ENCODE measurements around the gene VWF.

DNA sequence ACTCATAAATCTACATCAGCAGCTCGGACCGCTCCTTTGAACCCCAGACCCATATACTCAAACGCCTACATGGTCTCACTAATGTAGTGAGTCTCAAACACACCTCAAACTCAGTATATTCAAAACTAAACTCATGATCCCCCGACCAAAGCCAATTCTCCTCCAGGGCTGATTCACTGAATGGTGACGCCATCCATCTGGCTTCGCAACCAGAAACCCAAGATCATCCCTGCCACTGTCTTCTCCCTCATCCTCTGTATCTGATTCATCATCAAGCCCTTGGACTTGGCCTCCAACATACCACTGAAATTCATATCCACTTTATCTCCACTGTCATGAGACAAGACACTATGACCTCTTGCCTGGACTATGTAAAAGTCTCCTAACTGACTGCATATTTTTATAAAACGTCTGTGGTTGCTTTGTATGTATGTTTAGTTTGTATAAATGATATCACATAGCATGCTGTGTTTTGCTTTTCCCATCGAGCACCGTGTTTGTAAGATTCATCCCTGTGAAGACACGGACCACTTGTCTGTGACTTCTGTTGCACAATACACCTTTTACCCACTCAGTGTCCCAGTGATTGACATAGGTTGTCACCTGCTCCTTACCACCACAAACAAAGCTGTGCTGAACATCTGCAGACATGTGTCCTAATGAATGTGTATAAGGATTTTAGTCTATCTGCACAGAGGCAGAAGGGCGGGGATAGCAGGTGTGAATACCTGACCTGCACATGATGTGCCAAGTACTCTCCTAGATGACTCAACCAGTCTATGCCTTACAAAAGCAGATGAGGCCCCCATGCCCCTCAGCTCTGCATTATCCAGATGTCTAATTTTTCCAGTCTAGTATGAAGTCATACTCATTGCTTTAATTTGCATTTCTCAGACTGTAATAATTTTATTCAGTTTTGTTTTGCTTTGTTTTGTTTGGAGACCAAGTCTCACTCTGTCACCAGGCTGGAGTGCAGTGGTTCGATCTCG, 76.9 kb downstream of the VWF start:
- TF ChIP-seq, protein P1, sequence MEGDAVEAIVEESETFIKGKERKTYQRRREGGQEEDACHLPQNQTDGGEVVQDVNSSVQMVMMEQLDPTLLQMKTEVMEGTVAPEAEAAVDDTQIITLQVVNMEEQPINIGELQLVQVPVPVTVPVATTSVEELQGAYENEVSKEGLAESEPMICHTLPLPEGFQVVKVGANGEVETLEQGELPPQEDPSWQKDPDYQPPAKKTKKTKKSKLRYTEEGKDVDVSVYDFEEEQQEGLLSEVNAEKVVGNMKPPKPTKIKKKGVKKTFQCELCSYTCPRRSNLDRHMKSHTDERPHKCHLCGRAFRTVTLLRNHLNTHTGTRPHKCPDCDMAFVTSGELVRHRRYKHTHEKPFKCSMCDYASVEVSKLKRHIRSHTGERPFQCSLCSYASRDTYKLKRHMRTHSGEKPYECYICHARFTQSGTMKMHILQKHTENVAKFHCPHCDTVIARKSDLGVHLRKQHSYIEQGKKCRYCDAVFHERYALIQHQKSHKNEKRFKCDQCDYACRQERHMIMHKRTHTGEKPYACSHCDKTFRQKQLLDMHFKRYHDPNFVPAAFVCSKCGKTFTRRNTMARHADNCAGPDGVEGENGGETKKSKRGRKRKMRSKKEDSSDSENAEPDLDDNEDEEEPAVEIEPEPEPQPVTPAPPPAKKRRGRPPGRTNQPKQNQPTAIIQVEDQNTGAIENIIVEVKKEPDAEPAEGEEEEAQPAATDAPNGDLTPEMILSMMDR (optimal IDR thresholded peaks at IDR 0.05 in 1 of 3, IDR thresholded peaks at IDR 0.05 in 1 of 3, conservative IDR thresholded peaks at IDR 0.05 in 1 of 3; ENCODE audit: extremely low read depth in 1 of 3, insufficient read depth in 2 of 3, low read length in 3 of 3) = no peak
- no peak for TF ChIP-seq EZH2 (IDR thresholded peaks at IDR 0.05; ENCODE audit: low read length)
